CD8-positive, alpha-beta memory T cell (primary cell): ENCODE data around the gene UBXN4. TPM values are rescaled to one million over a fixed set of nuclear protein-coding genes. Genes with fewer than 3 reads are reported as not detected.
A peak's percentile ranks its signal among the peaks of the same experiment; 100 is the strongest.
"Not testable (repeated sequence)": the region's sequence is repeated elsewhere in the genome, so short reads cannot be mapped to it uniquely, and the experiment has no call there.

Experiments used
- CTCF ChIA-PET: fragments of 350-600 bp; sonication (Branson Sonifier 250); formaldehyde crosslinking; loops from one replicate; lab custom pipeline; 2021; ENCODE audit warnings: antibody characterized with exemption; lab: Charles Lee
- POLR2A ChIA-PET: fragments of 350-600 bp; sonication (Branson Sonifier 250); formaldehyde crosslinking; loops from one replicate; lab custom pipeline; 2021; ENCODE audit warnings: antibody characterized with exemption; lab: Charles Lee
- DNase-seq, 5 donors: peaks; one replicate each; pipeline versions ENCODE4 v3.0.0 to v3.0.0-alpha.2; 2020 to 2022; ENCODE audit warnings: mixed read lengths in 1 of 5
- H3K27ac ChIP-seq: one replicate; pipeline ENCODE4 v1.7.0; 2013; ENCODE audit warnings: low read depth, mild to moderate bottlenecking, low read length, moderate library complexity
- H3K27me3 ChIP-seq: 2 replicates; pipeline ENCODE4 v1.7.0; 2013; ENCODE audit warnings: low read length, mild to moderate bottlenecking; ENCODE audit not compliant: insufficient read depth, poor library complexity, severe bottlenecking
- H3K36me3 ChIP-seq: 2 replicates; pipeline ENCODE4 v1.7.0; 2013; ENCODE audit warnings: mild to moderate bottlenecking, low read length, moderate library complexity; ENCODE audit not compliant: insufficient read depth
- H3K4me1 ChIP-seq: 2 replicates; pipeline ENCODE4 v1.7.0; 2013; ENCODE audit warnings: mild to moderate bottlenecking, low read length, moderate library complexity; ENCODE audit not compliant: insufficient read depth
- H3K4me3 ChIP-seq: 2 replicates; pipeline ENCODE4 v1.7.0; 2013; ENCODE audit warnings: mild to moderate bottlenecking, low read length
- H3K9me3 ChIP-seq: 2 replicates; pipeline ENCODE4 v1.7.0; 2013; ENCODE audit warnings: mild to moderate bottlenecking, low read length
- H3K27ac Mint-ChIP-seq, 8 donors: one replicate each; pipeline ENCODE4 v1.8.0; 2020 to 2021; ENCODE audit warnings: mixed read lengths in 8 of 8, mild to moderate bottlenecking in 6 of 8, inconsistent platforms in 3 of 8, moderate library complexity in 3 of 8
- H3K27me3 Mint-ChIP-seq, 2 donors: one replicate each; pipeline ENCODE4 v1.8.0; 2020 to 2021; ENCODE audit warnings: mixed read lengths in 2 of 2, mild to moderate bottlenecking in 1 of 2, moderate library complexity in 1 of 2
- H3K36me3 Mint-ChIP-seq, 3 donors: one replicate each; pipeline ENCODE4 v1.8.0; 2020 to 2021; ENCODE audit warnings: mixed read lengths in 3 of 3, inconsistent platforms in 1 of 3, mild to moderate bottlenecking in 1 of 3
- H3K4me1 Mint-ChIP-seq, 3 donors: one replicate each; pipeline ENCODE4 v1.8.0; 2020 to 2021; ENCODE audit warnings: mixed read lengths in 3 of 3, inconsistent platforms in 1 of 3, mild to moderate bottlenecking in 1 of 3
- H3K4me3 Mint-ChIP-seq, 7 donors: one replicate each; pipeline ENCODE4 v1.8.0; 2020 to 2021; ENCODE audit warnings: mixed read lengths in 7 of 7, mild to moderate bottlenecking in 6 of 7, moderate library complexity in 4 of 7, inconsistent platforms in 2 of 7
- H3K9me3 Mint-ChIP-seq, 5 donors: one replicate each; pipeline ENCODE4 v1.8.0; 2020 to 2022; ENCODE audit warnings: mixed read lengths in 5 of 5, mild to moderate bottlenecking in 3 of 5, moderate library complexity in 2 of 5, inconsistent platforms in 1 of 5
- polyA plus RNA-seq: library from polyadenylated mRNA; unstranded; fragments of 300-500 nt; fragmentation: Illumina TruSeq; gene quantifications from one replicate; pipeline ENCODE4 v1.2.3, GENCODE V29; 2021
- total RNA-seq, 2 experiments: library from RNA; stranded (reverse); gene quantifications; one replicate each; pipeline ENCODE4 v1.2.3, GENCODE V29; 2021

Gene UBXN4
- total and polyA plus RNA-seq, 3 experiments from 2014 or later, result 85.5 to 106 (median 96.9) TPM

DNA sequence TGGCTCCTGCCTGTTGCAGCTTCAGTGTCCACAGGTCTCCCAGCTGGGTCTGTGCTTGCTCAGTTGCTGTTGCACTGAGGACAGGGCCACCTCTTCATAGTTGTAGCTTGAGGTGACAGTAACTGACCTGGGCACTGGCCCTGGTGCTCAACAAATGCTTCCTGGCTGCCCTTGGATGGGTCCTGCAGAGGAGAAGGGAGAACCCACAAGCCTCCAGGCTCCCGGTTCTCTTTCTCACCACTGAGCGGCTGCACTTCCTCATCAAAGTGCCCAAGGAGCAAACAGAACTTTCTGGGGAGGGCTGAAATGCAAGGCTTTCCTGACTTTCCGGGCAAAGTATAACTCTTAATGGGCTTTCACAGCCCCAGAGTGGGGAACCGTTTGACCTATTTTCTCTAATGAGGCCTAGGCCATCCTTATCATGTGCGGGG lies 56.6 kb downstream of the UBXN4 start:
- H3K36me3 Mint-ChIP-seq, result peaks cover 0 to 16% (median 0%) of the 10 kb centered on the region in 3 donors
- H3K27me3 ChIP-seq, result no peaks in the 10 kb centered on the region
- H3K9me3 Mint-ChIP-seq, result peaks cover 0 to 13% (median 12%) of the 10 kb centered on the region in 5 donors
- peak overlapping the region in 1 of 7 donors; percentile 56 for H3K4me3 Mint-ChIP-seq
- H3K36me3 ChIP-seq, result no peaks in the 10 kb centered on the region
- H3K4me1 Mint-ChIP-seq, result peaks cover 4 to 10% (median 6%) of the 10 kb centered on the region in 3 donors
- peaks cover 7% of the 10 kb centered on the region for H3K4me1 ChIP-seq
- CTCF ChIA-PET, result interaction anchor here (0.8 to 2.9 kb wide), 16 partner anchors 9 to 843 kb away, joined by 3 to 15 read pairs (median 5); partner anchors contain the start of gene MCM6
- H3K4me3 ChIP-seq, result no peak overlapping the region
- no peak overlapping the region for H3K27ac Mint-ChIP-seq
- peaks cover 0 to 2% of the 10 kb centered on the region in 2 donors for H3K27me3 Mint-ChIP-seq
- POLR2A ChIA-PET, result no interaction called here
- DNase-seq, result no peak
- no peak overlapping the region for H3K27ac ChIP-seq
- no peaks in the 10 kb centered on the region for H3K9me3 ChIP-seq

DNA sequence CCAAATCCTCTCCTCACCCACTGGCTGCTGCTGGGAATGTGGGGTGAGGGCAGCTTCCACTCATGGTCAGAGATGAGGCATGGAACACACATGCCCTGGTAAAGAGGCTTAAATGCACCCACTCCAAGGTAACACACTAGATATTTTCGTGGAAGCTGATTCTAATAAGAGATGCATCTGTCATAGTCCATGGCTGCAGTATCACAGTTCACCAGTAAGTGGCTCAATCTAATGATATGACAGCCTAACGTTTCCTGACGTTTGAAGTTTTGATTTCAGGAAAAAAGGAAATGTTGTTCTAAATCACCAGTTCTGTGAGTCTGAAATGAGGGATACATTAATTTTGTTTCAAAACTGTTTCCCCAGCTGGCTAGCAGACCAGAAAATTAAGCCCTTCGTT lies 57.1 kb downstream of the UBXN4 start:
- no peak overlapping the region for H3K27ac ChIP-seq
- no peaks in the 10 kb centered on the region for H3K36me3 ChIP-seq
- DNase-seq, result no peak
- Mint-ChIP-seq H3K36me3 (peaks cover 0 to 16% (median 0%) of the 10 kb centered on the region in 3 donors), H3K4me1 (peaks cover 4 to 10% (median 6%) of the 10 kb centered on the region in 3 donors), H3K27me3 (peaks cover 0 to 2% of the 10 kb centered on the region in 2 donors), H3K27ac (no peak overlapping the region), H3K9me3 (peaks cover 0 to 13% (median 12%) of the 10 kb centered on the region in 5 donors), H3K4me3 (no peak overlapping the region)
- no peaks in the 10 kb centered on the region for H3K9me3 ChIP-seq
- ChIA-PET POLR2A (no interaction called here), CTCF (interaction anchor here (0.8 to 2.9 kb wide), 7 partner anchors 8 to 795 kb away, joined by 3 to 15 read pairs (median 5); no protein-coding TSS in a partner anchor)
- no peak overlapping the region for H3K4me3 ChIP-seq
- no peaks in the 10 kb centered on the region for H3K27me3 ChIP-seq
- H3K4me1 ChIP-seq, result peaks cover 7% of the 10 kb centered on the region

DNA sequence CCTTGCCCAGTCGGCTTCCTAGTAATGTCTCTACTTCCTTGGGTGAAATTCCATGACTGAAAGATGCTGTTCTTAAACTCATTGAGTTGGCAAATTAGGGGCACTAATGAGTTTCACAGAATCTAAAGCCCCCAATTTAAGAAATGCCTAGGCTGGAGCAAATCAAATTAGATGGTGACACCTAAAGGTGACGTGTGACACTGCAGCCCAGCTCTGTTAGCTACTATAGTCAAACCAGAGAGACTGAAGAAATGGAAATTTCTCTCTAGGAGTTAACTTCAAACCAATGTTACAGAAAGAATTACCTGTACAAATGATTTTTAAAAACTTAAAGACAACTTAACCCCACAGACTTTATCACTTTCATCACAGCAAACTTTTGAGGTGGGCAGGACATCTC lies 58.1 kb downstream of the UBXN4 start:
- Histone ChIP-seq H3K4me1 (peaks cover 7% of the 10 kb centered on the region), H3K36me3 (no peaks in the 10 kb centered on the region), H3K9me3 (no peaks in the 10 kb centered on the region), H3K27me3 (no peaks in the 10 kb centered on the region), H3K4me3 (no peak overlapping the region), H3K27ac (no peak overlapping the region)
- CTCF ChIA-PET, result no interaction called here
- H3K27ac Mint-ChIP-seq, result no peak overlapping the region
- no peak for DNase-seq
- POLR2A ChIA-PET, result no interaction called here
- peaks cover 0 to 2% of the 10 kb centered on the region in 2 donors for H3K27me3 Mint-ChIP-seq
- H3K4me1 Mint-ChIP-seq, result peaks cover 2 to 7% (median 6%) of the 10 kb centered on the region in 3 donors
- H3K36me3 Mint-ChIP-seq, result peaks cover 0 to 16% (median 0%) of the 10 kb centered on the region in 3 donors
- H3K9me3 Mint-ChIP-seq, result peaks cover 0 to 13% (median 12%) of the 10 kb centered on the region in 5 donors
- no peak overlapping the region for H3K4me3 Mint-ChIP-seq

DNA sequence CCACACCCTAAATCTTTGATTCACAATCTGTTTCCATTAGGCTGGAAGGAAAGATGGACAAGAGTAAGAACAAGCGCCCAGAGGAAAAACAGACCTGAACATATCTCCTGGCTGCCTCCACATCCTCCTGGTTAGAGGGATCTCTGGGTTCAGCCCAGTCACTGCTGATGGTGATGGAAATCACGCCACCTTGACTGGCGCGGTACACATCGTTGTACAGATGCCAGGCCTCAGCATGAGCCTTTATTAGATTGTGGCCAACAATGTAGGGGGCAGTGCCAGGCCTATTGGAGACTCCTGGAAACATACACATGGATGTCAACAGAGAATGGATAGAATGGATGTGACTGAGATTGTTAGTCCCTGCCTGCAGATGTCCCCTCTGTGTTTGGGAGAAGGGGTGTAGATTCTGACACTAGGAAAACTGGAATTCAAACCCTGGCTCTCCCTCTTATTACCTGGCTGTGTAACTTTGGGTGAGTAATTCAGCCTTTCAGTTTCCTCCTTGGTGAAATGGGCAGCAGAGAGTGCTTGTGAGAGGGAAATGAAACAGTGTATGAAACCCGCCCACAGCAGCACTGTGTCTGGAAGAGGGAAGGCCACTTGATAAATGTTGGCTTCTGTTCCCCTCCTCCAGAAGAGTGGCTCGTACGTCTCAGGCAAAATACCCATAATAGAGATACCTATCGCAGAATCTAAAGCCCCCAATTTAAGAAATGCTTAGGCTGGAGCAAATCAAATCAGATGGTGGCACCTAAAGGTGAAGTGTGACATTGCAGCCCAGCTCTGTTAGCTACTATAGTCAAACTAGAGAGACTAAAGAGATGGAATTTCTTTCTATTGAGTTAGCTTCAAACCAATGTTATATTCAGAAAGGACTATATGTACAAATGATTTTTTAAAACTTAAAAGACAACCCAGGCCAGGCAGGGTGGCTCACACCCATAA lies 59.1 kb downstream of the UBXN4 start:
- H3K4me3 ChIP-seq, result no peak overlapping the region
- no peak for DNase-seq
- no peaks in the 10 kb centered on the region for H3K36me3 ChIP-seq
- Mint-ChIP-seq H3K36me3 (peaks cover 0 to 16% (median 0%) of the 10 kb centered on the region in 3 donors), H3K4me1 (peaks cover 2 to 6% (median 5%) of the 10 kb centered on the region in 3 donors), H3K27me3 (peaks cover 0 to 2% of the 10 kb centered on the region in 2 donors), H3K4me3 (no peak overlapping the region), H3K9me3 (peaks cover 0 to 13% (median 12%) of the 10 kb centered on the region in 5 donors), H3K27ac (no peak overlapping the region)
- POLR2A ChIA-PET, result no interaction called here
- H3K27ac ChIP-seq, result no peak overlapping the region
- H3K9me3 ChIP-seq, result no peaks in the 10 kb centered on the region
- no peaks in the 10 kb centered on the region for H3K27me3 ChIP-seq
- CTCF ChIA-PET, result no interaction called here
- peaks cover 7% of the 10 kb centered on the region for H3K4me1 ChIP-seq

DNA sequence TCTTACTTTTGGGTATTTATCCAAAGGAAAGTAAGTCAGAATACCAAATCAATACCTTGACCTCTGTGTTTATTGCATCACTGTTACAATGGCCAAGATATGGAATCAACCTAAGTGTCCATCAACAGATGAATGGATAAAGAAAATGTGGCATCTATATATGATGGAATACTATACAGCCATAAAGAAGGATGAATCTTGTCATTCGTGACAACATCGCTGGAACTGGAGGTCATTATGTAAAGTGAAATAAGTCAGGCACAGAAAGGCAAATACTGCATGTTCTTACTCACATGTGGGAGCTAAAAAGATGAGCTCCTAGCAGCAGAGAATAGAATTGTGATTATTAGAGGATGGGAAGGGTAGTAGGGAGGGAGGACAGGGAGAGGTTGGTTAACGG lies 60.7 kb downstream of the UBXN4 start:
- ChIA-PET POLR2A (no interaction called here), CTCF (interaction anchor here (1.3 kb wide), 1 partner anchor 10 kb away, joined by 4 read pairs; no protein-coding TSS in a partner anchor)
- Histone ChIP-seq H3K9me3 (no peaks in the 10 kb centered on the region), H3K4me3 (no peak overlapping the region), H3K27me3 (no peaks in the 10 kb centered on the region), H3K4me1 (peaks cover 5% of the 10 kb centered on the region), H3K36me3 (no peaks in the 10 kb centered on the region), H3K27ac (no peak overlapping the region)
- Mint-ChIP-seq H3K9me3 (peaks cover 0 to 13% (median 12%) of the 10 kb centered on the region in 5 donors), H3K27me3 (peaks cover 0 to 2% of the 10 kb centered on the region in 2 donors), H3K27ac (no peak overlapping the region), H3K4me1 (peaks cover 2 to 4% (median 4%) of the 10 kb centered on the region in 3 donors), H3K36me3 (peaks cover 0 to 16% (median 0%) of the 10 kb centered on the region in 3 donors), H3K4me3 (no peak overlapping the region)
- DNase-seq, result no peak

DNA sequence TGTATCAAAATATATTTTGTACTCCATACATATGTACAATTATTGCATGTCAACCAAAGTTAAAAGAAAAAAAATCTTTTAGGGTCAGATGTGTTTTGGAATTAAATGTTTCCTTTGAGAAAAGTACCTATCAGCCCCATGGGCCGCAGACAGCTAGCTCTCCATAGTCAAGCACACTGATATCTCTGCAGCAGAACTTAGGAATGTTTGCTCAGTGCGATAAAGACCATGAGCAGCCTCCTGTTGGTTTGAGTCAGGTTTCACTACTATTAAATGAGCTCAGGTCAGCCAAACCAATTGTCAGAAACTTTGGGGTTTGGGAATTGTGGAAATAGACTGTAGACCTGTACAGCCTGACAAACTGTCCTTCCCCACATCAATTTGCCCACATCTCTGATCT lies 61.6 kb downstream of the UBXN4 start:
- CTCF ChIA-PET, result interaction anchor here (1.6 kb wide), 1 partner anchor 15 kb away, joined by 3 read pairs; no protein-coding TSS in a partner anchor
- no peak overlapping the region for H3K4me3 Mint-ChIP-seq
- Histone ChIP-seq H3K36me3 (no peaks in the 10 kb centered on the region), H3K9me3 (no peaks in the 10 kb centered on the region), H3K27ac (no peak overlapping the region), H3K4me3 (no peak overlapping the region), H3K4me1 (no peaks in the 10 kb centered on the region), H3K27me3 (no peaks in the 10 kb centered on the region)
- H3K9me3 Mint-ChIP-seq, result peaks cover 0 to 13% (median 12%) of the 10 kb centered on the region in 5 donors
- peaks cover 0 to 2% of the 10 kb centered on the region in 2 donors for H3K27me3 Mint-ChIP-seq
- H3K27ac Mint-ChIP-seq, result no peak overlapping the region
- POLR2A ChIA-PET, result no interaction called here
- peaks cover 0 to 16% (median 0%) of the 10 kb centered on the region in 3 donors for H3K36me3 Mint-ChIP-seq
- DNase-seq, result no peak
- no peaks in the 10 kb centered on the region for H3K4me1 Mint-ChIP-seq

DNA sequence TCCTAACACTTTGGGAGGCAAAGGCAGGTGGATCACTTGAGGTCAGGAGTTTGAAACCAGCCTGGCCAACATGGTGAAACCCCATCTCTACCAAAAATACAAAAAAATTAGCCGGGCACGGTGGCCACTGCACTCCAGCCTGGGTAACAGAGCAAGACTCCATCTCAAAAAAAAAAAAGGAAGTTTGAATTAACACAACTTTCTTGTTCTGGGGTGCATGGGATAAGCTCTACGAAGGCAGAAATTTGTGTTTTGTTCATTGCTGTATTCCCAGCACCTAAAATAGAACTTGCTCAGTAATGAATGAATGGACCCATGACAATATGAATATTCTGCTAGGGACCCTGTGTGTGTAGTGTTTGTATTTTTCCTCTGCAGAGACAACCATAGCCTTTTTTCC lies 66.2 kb downstream of the UBXN4 start:
- H3K27ac Mint-ChIP-seq, H3K4me1 ChIP-seq, H3K36me3 ChIP-seq, H3K9me3 ChIP-seq, H3K36me3 Mint-ChIP-seq, H3K9me3 Mint-ChIP-seq, DNase-seq, POLR2A ChIA-PET, H3K27ac ChIP-seq, H3K4me3 Mint-ChIP-seq, H3K27me3 Mint-ChIP-seq, H3K4me3 ChIP-seq, H3K27me3 ChIP-seq, H3K4me1 Mint-ChIP-seq: not testable (repeated sequence)
- CTCF ChIA-PET, result interaction anchor here (3.1 kb wide), 1 partner anchor 10 kb away, joined by 13 read pairs; no protein-coding TSS in a partner anchor
